ENCODE data around the gene FAM236C. TPM values are rescaled to one million over a fixed set of nuclear protein-coding genes. Genes with fewer than 3 reads are reported as not detected.

The FAM236C gene
- total RNA-seq, 1 donor from 2014 or later = not detected

Other genes with a start within 250 kb of the FAM236C start
- gene PHKA1, start 198.3 kb upstream of the FAM236C start, total RNA-seq = 4.2 TPM
- 0.29 TPM for gene DMRTC1B, start 135.7 kb upstream of the FAM236C start, total RNA-seq
- not detected for gene FAM236B, start 130.0 kb upstream of the FAM236C start, total RNA-seq
- gene FAM236D, start 104.4 kb upstream of the FAM236C start, total RNA-seq = not detected
- not detected for gene FAM236A, start 25.6 kb downstream of the FAM236C start, total RNA-seq
- gene DMRTC1, start 31.2 kb downstream of the FAM236C start, total RNA-seq = 0.61 TPM
- gene PABPC1L2B, start 90.3 kb downstream of the FAM236C start, total RNA-seq = not detected
- gene PABPC1L2A, start 166.9 kb downstream of the FAM236C start, total RNA-seq = not detected